Hippocampal formation (tissue), 2 donors: ENCODE results near the gene PLS3.
"Not testable (repeated sequence)": the region's sequence is repeated elsewhere in the genome, so short reads cannot be mapped to it uniquely, and the experiment has no call there.

Experiments used
- DNase-seq, 2 donors: peaks; one replicate each; lab custom pipeline; 2025; lab: John Stamatoyannopoulos, UW

Gene PLS3

GRCh38 chrX:115606861-115607260 lies 45.9 kb downstream of the PLS3 start:
- DNase-seq, result no peak

- no peak for DNase-seq
These were observed 48.6 kb downstream of the PLS3 start for GRCh38 chrX:115609621-115610020.

DNA sequence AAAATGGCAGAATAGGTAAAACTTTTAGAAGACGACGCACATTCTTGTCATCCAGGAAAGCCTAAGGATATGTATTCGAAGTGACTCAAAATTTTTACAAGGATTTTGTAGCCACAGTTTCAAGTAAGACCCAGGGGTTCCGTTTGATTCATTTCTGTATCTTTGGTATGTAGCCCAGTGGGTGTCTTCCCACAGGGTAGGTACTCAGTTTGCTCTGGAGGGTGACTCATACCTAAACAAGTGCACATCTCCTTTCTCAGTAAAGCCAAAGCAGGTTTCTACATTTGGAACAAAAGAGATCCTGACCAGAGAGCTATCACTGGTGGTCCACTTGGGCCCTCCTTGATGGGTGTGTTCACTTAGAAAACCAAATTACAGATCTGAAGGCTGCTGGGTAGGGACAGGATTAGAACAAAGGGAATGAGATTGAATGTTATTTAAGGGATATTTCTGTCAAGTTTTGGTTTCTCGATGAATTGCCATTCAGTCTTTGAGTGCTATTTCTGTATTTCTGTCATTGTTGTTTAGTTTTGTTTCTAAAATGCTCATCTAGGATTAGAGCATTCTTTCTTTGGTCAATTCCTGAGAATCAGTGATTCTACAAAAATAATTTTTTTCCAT lies 56.1 kb downstream of the PLS3 start:
- no peak for DNase-seq

- no peak for DNase-seq
These were observed 61.6 kb downstream of the PLS3 start for GRCh38 chrX:115622534-115622933.

DNA sequence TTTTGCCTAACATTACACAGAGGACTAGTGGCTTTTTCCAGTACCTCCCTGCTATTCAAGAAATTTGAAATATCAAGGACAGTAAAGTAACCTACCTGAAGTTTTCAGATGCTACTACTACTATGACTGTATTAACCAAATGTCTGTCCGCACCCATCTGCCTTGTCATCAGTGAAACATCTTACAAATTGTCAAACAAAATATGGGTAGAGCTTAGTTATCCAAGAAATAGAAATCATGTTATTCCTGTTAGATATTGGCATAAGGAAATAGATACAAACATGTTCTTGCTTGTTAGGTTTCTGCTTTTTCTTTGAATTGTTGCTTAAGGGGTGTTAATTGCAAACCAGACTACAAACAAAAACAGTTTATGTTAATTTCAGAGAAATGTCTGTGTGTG lies 63.9 kb downstream of the PLS3 start:
- no peak for DNase-seq

DNA sequence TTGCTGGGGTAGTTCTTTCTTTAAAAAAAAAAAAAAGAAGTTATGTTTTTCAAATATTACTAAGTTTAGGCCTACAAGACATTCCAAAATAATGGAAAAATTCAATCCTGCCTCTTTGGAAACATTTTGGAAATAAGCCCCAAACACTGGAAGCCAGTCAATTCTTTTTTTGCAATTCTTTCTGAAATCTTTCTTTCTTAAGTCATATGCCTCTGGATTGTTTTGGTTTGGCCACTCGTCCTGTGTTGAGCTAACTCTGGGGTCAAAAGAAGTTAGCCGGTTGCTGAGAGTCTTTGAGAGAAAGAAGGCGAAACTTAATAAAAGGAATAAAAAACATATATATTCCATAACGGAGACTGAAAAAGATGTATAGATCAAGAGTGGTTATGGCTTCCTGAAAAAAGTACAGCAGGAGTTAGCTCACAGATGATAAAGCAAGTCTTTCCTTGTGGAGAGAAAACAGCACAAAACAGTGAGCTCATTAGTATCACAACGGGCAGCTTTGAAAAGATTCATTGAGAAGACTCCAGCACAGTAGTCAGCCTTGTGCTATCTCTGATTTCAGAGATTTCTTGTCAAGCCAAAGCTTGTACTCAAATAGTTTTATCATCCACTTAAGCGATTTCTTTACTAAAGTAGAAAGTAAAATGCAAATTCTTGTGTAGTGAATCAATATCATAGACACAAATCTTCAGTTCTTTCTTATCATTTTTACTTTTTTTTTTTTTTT lies 64.8 kb downstream of the PLS3 start:
- peak in 1 of 2 donors; percentile 47 for DNase-seq

GRCh38 chrX:115630204-115630603 lies 69.2 kb downstream of the PLS3 start:
- DNase-seq, result no peak

GRCh38 chrX:115632455-115632854 lies 71.5 kb downstream of the PLS3 start:
- no peak for DNase-seq

- DNase-seq, result not testable (repeated sequence)
These were observed 72.4 kb downstream of the PLS3 start for GRCh38 chrX:115633397-115633796.

- DNase-seq, result no peak
These were observed 78.4 kb downstream of the PLS3 start for GRCh38 chrX:115639334-115639880.

- DNase-seq, result no peak
These were observed 81.3 kb downstream of the PLS3 start for GRCh38 chrX:115642311-115642710.

GRCh38 chrX:115642895-115643530 lies 82.0 kb downstream of the PLS3 start:
- peak in 1 of 2 donors; percentile 43 for DNase-seq

- DNase-seq, result not testable (repeated sequence)
These were observed 83.4 kb downstream of the PLS3 start for GRCh38 chrX:115644397-115644796.

- no peak for DNase-seq
These were observed 88.6 kb downstream of the PLS3 start for GRCh38 chrX:115649461-115650063.

GRCh38 chrX:115650449-115650848 lies 89.5 kb downstream of the PLS3 start:
- no peak for DNase-seq

DNA sequence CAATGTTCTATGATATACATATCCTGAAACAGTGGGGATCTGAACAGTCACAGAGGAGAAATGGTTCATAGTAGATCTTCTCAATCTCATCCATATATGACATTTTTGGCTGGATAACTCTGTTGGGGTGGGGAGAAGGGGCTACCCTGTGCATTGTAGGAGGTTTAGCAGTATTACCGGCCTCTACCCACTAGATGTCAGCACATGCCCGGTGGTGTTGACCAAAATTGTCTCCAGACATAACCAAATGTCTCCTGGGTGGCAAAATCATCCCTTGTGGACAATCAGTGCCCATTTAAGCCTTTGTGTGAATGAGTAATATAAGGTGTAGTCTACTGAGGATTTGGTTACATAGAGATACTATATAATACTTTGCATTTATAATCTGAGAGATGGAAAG lies 89.9 kb downstream of the PLS3 start:
- DNase-seq, result peak in 1 of 2 donors; percentile 33

GRCh38 chrX:115652221-115652620 lies 91.2 kb downstream of the PLS3 start:
- DNase-seq, result no peak

GRCh38 chrX:115665122-115665521 lies 104.1 kb downstream of the PLS3 start:
- no peak for DNase-seq

- DNase-seq, result peak in 1 of 2 donors; percentile 4
These were observed 118.5 kb downstream of the PLS3 start for GRCh38 chrX:115679460-115679859.

GRCh38 chrX:115687595-115687994 lies 126.6 kb downstream of the PLS3 start:
- DNase-seq, result no peak

DNA sequence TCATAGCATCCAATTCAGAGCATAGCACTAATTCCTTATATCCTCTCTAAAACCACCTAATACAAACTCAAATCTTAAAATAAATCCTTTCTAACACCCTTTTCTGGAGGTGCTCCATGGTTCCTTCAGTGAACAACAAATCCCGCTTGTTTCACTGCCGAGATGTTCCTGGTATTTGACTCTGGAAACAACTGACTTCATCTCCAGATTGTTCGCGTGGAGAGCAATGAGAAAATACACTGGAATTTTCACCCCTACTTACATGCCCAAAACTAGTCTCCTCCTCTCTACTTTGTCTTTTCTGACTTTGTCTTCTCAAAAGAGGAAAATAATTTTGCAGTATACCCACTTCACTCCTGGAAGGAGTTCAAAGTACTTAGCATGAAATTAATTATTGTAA lies 129.0 kb downstream of the PLS3 start:
- DNase-seq, result no peak

- peak; percentile 20 to 71 for DNase-seq
These were observed 129.7 kb downstream of the PLS3 start for GRCh38 chrX:115690511-115691216.
